H1 (cell line): ENCODE data around the gene GTF2A2. TPM values are rescaled to one million over a fixed set of nuclear protein-coding genes. Genes with fewer than 3 reads are reported as not detected.

Experiments
- CTCF ChIA-PET: fragments of 300-600 bp; sonication (Branson Sonifier 250); formaldehyde crosslinking; loops from one replicate; lab custom pipeline; 2021; ENCODE audit not compliant: partially characterized antibody; lab: Charles Lee
- POLR2A ChIA-PET: fragments of 300-600 bp; sonication (Branson Sonifier 250); formaldehyde crosslinking; loops from one replicate; lab custom pipeline; 2021; ENCODE audit warnings: inconsistent platforms; ENCODE audit not compliant: partially characterized antibody; lab: Charles Lee
- DNase-seq, 2 experiments: peaks; one replicate each; pipeline versions ENCODE4 v3.0.0 to v3.0.0-alpha.2; 2010 to 2022; ENCODE audit warnings: low spot score in 2 of 2, low read depth in 1 of 2, mixed read lengths in 1 of 2
- FAIRE-seq: peaks from 2 replicates; lab custom pipeline; 2011; peaks lifted over from hg19 to GRCh38; lab: Jason Lieb, UNC
- H2AFZ ChIP-seq: 2 replicates; pipeline ENCODE4 v1.8.1; 2012; ENCODE audit warnings: low read length, inconsistent platforms
- H2AK5ac ChIP-seq: 2 replicates; pipeline ENCODE4 v1.6.1; 2013; ENCODE audit warnings: low read depth, low read length
- H2BK120ac ChIP-seq: replicated peaks from 2 replicates; pipeline ENCODE3; 2013; ENCODE audit warnings: low read depth, low read length, inconsistent platforms
- H2BK12ac ChIP-seq: 2 replicates; pipeline ENCODE4 v1.6.1; 2013; ENCODE audit warnings: low read depth, low read length
- H2BK15ac ChIP-seq: 2 replicates; pipeline ENCODE4 v1.6.1; 2013; ENCODE audit warnings: low read length
- H2BK20ac ChIP-seq: 2 replicates; pipeline ENCODE4 v1.6.1; 2013; ENCODE audit warnings: low read length
- H2BK5ac ChIP-seq: 2 replicates; pipeline ENCODE4 v1.6.1; 2013; ENCODE audit warnings: low read depth, low read length
- H3K14ac ChIP-seq: 2 replicates; pipeline ENCODE4 v1.6.1; 2013; ENCODE audit warnings: inconsistent platforms; ENCODE audit not compliant: insufficient read length
- H3K18ac ChIP-seq: 2 replicates; pipeline ENCODE4 v1.6.1; 2013; ENCODE audit warnings: low read length; ENCODE audit errors: extremely low read depth
- H3K23ac ChIP-seq: 2 replicates; pipeline ENCODE4 v1.6.1; 2013; ENCODE audit warnings: inconsistent platforms; ENCODE audit not compliant: insufficient read length
- H3K23me2 ChIP-seq: 2 replicates; pipeline ENCODE4 v1.6.1; 2013; ENCODE audit warnings: low read depth, low read length
- H3K27ac ChIP-seq: 2 replicates; pipeline ENCODE4 v1.6.1; 2011; ENCODE audit warnings: low read depth, low read length, inconsistent platforms
- H3K27me3 ChIP-seq, 4 experiments: replicated peaks in 1 of 4; 1 replicate in 1 of 4; 2 replicates in 3 of 4; pipeline versions ENCODE4 v1.6.1 to v1.8.1; 2011 to 2013; ENCODE audit warnings: low read length in 3 of 4, mild to moderate bottlenecking in 3 of 4, inconsistent platforms in 2 of 4, mixed read lengths in 2 of 4, moderate library complexity in 1 of 4; ENCODE audit not compliant: control insufficient read depth in 3 of 4, insufficient read depth in 3 of 4; ENCODE audit errors: extremely low read depth in 1 of 4
- H3K36me3 ChIP-seq, 4 experiments: 2 replicates each; pipeline versions ENCODE4 v1.6.1 to v1.8.1; 2011 to 2013; ENCODE audit warnings: mild to moderate bottlenecking in 4 of 4, low read length in 3 of 4, moderate library complexity in 2 of 4, control low read depth in 1 of 4, inconsistent platforms in 1 of 4; ENCODE audit not compliant: insufficient read depth in 4 of 4, control insufficient read depth in 2 of 4
- H3K4ac ChIP-seq: replicated peaks from 2 replicates; pipeline ENCODE3; 2013; ENCODE audit warnings: low read length, low read depth, mixed read lengths, inconsistent platforms; ENCODE audit not compliant: insufficient read length
- H3K4me1 ChIP-seq, 4 experiments: replicated peaks in 1 of 4; 1 replicate in 1 of 4; 2 replicates in 3 of 4; pipeline versions ENCODE4 v1.6.1 to v1.8.1; 2011 to 2013; ENCODE audit warnings: low read length in 3 of 4, inconsistent platforms in 2 of 4, mixed read lengths in 1 of 4; ENCODE audit not compliant: insufficient read depth in 4 of 4, control insufficient read depth in 3 of 4
- H3K4me2 ChIP-seq, 2 experiments: 2 replicates each; pipeline versions ENCODE4 v1.6.1 to v1.8.1; 2011 to 2013; ENCODE audit warnings: low read depth in 2 of 2, low read length in 2 of 2, control low read depth in 1 of 2, inconsistent platforms in 1 of 2, mild to moderate bottlenecking in 1 of 2; ENCODE audit not compliant: insufficient read depth in 1 of 2
- H3K4me3 ChIP-seq, 4 experiments: fragments of 200-600, 300-600 bp in 1 of 4; sonication (generic), shearing (Covaris generic), sonication (Bioruptor Twin) in 1 of 4; 2 replicates each; pipeline versions ENCODE4 v1.5.1 to v1.8.1; 2011 to 2016; ENCODE audit warnings: low read length in 4 of 4, low read depth in 3 of 4, control low read depth in 2 of 4, inconsistent platforms in 2 of 4, mild to moderate bottlenecking in 2 of 4, mixed read lengths in 1 of 4, moderate library complexity in 1 of 4; ENCODE audit not compliant: insufficient read depth in 2 of 4; ENCODE audit errors: extremely low read depth in 1 of 4
- H3K56ac ChIP-seq: replicated peaks from 2 replicates; pipeline ENCODE3; 2013; ENCODE audit warnings: low read depth, mild to moderate bottlenecking, mixed read lengths, low read length, inconsistent platforms; ENCODE audit not compliant: insufficient read length
- H3K79me1 ChIP-seq: 2 replicates; pipeline ENCODE4 v1.6.1; 2013; ENCODE audit warnings: low read depth, low read length, control low read depth
- H3K79me2 ChIP-seq, 2 experiments: 2 replicates each; pipeline versions ENCODE4 v1.6.1 to v1.8.1; 2012 to 2013; ENCODE audit warnings: low read length in 2 of 2, mild to moderate bottlenecking in 2 of 2, inconsistent platforms in 1 of 2; ENCODE audit not compliant: insufficient read depth in 2 of 2, control insufficient read depth in 1 of 2
- H3K9ac ChIP-seq, 4 experiments: replicated peaks in 1 of 4; 1 replicate in 1 of 4; 2 replicates in 3 of 4; pipeline versions ENCODE4 v1.6.1 to v1.8.1; 2011 to 2013; ENCODE audit warnings: low read depth in 3 of 4, low read length in 3 of 4, control low read depth in 2 of 4, mild to moderate bottlenecking in 2 of 4, moderate library complexity in 2 of 4, inconsistent platforms in 1 of 4; ENCODE audit errors: extremely low read depth in 1 of 4
- H3K9me3 ChIP-seq, 2 experiments: 2 replicates each; pipeline versions ENCODE4 v1.6.1 to v1.8.1; 2012 to 2013; ENCODE audit warnings: mild to moderate bottlenecking in 2 of 2, moderate library complexity in 2 of 2, control low read depth in 1 of 2, inconsistent platforms in 1 of 2, low read depth in 1 of 2, low read length in 1 of 2, mixed read lengths in 1 of 2; ENCODE audit not compliant: insufficient read depth in 2 of 2
- H4K20me1 ChIP-seq, 2 experiments: replicated peaks in 1 of 2; 2 replicates each; pipeline versions ENCODE3 to v1.8.1; 2011 to 2013; ENCODE audit warnings: inconsistent platforms in 2 of 2, low read length in 2 of 2, mild to moderate bottlenecking in 1 of 2; ENCODE audit not compliant: insufficient read depth in 2 of 2, control insufficient read depth in 1 of 2
- H4K5ac ChIP-seq: 2 replicates; pipeline ENCODE4 v1.6.1; 2013; ENCODE audit warnings: low read length, low read depth, mixed read lengths, inconsistent platforms; ENCODE audit not compliant: insufficient read length
- H4K8ac ChIP-seq: 2 replicates; pipeline ENCODE4 v1.8.0; 2013; ENCODE audit warnings: mild to moderate bottlenecking, moderate library complexity, low read length, inconsistent platforms; ENCODE audit not compliant: insufficient read depth; ENCODE audit errors: extremely low read depth
- H4K91ac ChIP-seq: replicated peaks from 2 replicates; pipeline ENCODE3; 2013; ENCODE audit warnings: low read length, mixed read lengths, inconsistent platforms; ENCODE audit not compliant: insufficient read length
- CBX8 ChIP-seq: fragments of 300-800, 300-1000 bp; sonication (generic); IDR thresholded peaks from 2 replicates; pipeline ENCODE4 v1.7.1; 2016; ENCODE audit warnings: low read depth, low read length, borderline replicate concordance
- GABPA ChIP-seq: IDR thresholded peaks from 2 replicates; pipeline ENCODE4 v1.6.1; 2011; ENCODE audit warnings: mild to moderate bottlenecking, low read length, moderate library complexity, borderline replicate concordance; ENCODE audit not compliant: insufficient read depth
- JUN ChIP-seq: IDR thresholded peaks from 2 replicates; pipeline ENCODE4 v1.6.1; 2011; ENCODE audit warnings: low read depth, mild to moderate bottlenecking, improper control_type of control experiment, low read length
- JUND ChIP-seq: IDR thresholded peaks from 2 replicates; pipeline ENCODE4 v1.6.1; 2011; ENCODE audit warnings: mild to moderate bottlenecking, improper control_type of control experiment, low read length
- KDM4A ChIP-seq: IDR thresholded peaks from one replicate; pipeline ENCODE4 v1.7.1; 2012; ENCODE audit warnings: low read depth, mild to moderate bottlenecking, moderate library complexity, low read length, inconsistent platforms; ENCODE audit not compliant: severe bottlenecking
- NANOG ChIP-seq: IDR thresholded peaks from 2 replicates; pipeline ENCODE4 v1.6.1; 2011; ENCODE audit warnings: low read length, low read depth, mild to moderate bottlenecking, inconsistent platforms; ENCODE audit not compliant: insufficient read depth, poor library complexity, severe bottlenecking
- POU5F1 ChIP-seq: IDR thresholded peaks from 2 replicates; pipeline ENCODE4 v1.6.1; 2011; ENCODE audit warnings: low read depth, mild to moderate bottlenecking, low read length, moderate library complexity
- RBBP5 ChIP-seq: IDR thresholded peaks from 2 replicates; pipeline ENCODE4 v1.7.1; 2012; ENCODE audit warnings: low read depth, mild to moderate bottlenecking, inconsistent platforms, low read length, moderate library complexity, borderline replicate concordance
- RFX5 ChIP-seq: IDR thresholded peaks from 2 replicates; pipeline ENCODE4 v1.6.1; 2011; ENCODE audit warnings: low read depth, low read length, improper control_type of control experiment, borderline replicate concordance
- RNF2 ChIP-seq: fragments of 200-900, 300-1000 bp; sonication (generic); IDR thresholded peaks from 2 replicates; pipeline ENCODE4 v1.7.1; 2016; ENCODE audit warnings: borderline replicate concordance, low read depth, mild to moderate bottlenecking, antibody characterized with exemption, low read length; ENCODE audit not compliant: poor library complexity, severe bottlenecking; ENCODE audit errors: missing control alignments
- SUZ12 ChIP-seq: fragments of 200-600 bp; sonication (generic); IDR thresholded peaks from 2 replicates; pipeline ENCODE4 v1.6.1; 2012; ENCODE audit warnings: mild to moderate bottlenecking, inconsistent platforms, low read length, moderate library complexity, mixed read lengths
- TAF7 ChIP-seq: optimal IDR thresholded peaks from 2 replicates; pipeline ENCODE3; 2011; ENCODE audit warnings: low read depth, mild to moderate bottlenecking, inconsistent platforms, low read length, moderate library complexity, borderline replicate concordance
- WGBS, 2 experiments: shearing (Covaris generic) in 1 of 2; methylation state at CpG; one replicate each; pipeline versions ENCODE4 v1.1.6 to v1.1.7; 2013 to 2015; ENCODE audit warnings: low lambda C conversion rate in 2 of 2, mixed read lengths in 2 of 2, inconsistent platforms in 1 of 2, low coverage in 1 of 2, missing lambda C conversion rate in 1 of 2; ENCODE audit not compliant: insufficient replicate concordance in 2 of 2, insufficient coverage in 1 of 2, insufficient read length in 1 of 2; ENCODE audit errors: extremely low coverage in 1 of 2, missing lambda C conversion rate in 1 of 2; 5-methylcytosine and 5-hydroxymethylcytosine counted together
- polyA plus RNA-seq, 7 experiments: library from polyadenylated mRNA; depleted of rRNA in 3 of 7; stranded (reverse) in 5 of 7; unstranded in 2 of 7; fragments of >200 nt in 5 of 7; fragments of 200-250 nt in 2 of 7; gene quantifications; 1 replicate in 5 of 7; 2 replicates in 1 of 7; 4 replicates in 1 of 7; pipeline versions ENCODE4 v1.2.1 to v1.2.3, GENCODE V29; 2011 to 2013; ENCODE audit warnings: missing spikeins in 2 of 7, mixed read lengths in 2 of 7
- total RNA-seq: library from RNA; stranded (reverse); fragmentation: NEBNext Ultra II Directional; extraction: Animal tissue kit (Norgen Biotek cat#: 25700); gene quantifications from 2 replicates; pipeline ENCODE4 v1.2.1, GENCODE V29; 2021

GTF2A2 gene
- total and polyA plus RNA-seq, 2 of the 8 experiments (the other 6 are each of a cell fraction or from before 2014, with no cell fraction given), result 52.2 to 161 TPM

GRCh38 chr15:59644756-59645155 lies 12.6 kb downstream of the GTF2A2 start:
- Histone ChIP-seq H3K4me1 (no peaks in the 10 kb centered on the region), H3K27me3 (no peaks in the 10 kb centered on the region), H2AK5ac (no peak overlapping the region), H3K18ac (no peak overlapping the region), H4K91ac (no peak overlapping the region), H3K27ac (no peak overlapping the region), H4K8ac (no peak overlapping the region), H3K79me2 (no peaks in the 10 kb centered on the region), H4K20me1 (peaks cover 0 to 3% of the 10 kb centered on the region in 2 experiments), H3K79me1 (no peaks in the 10 kb centered on the region), H3K23me2 (no peaks in the 10 kb centered on the region), H3K4me2 (no peak overlapping the region), H3K4me3 (no peak overlapping the region), H3K56ac (no peak overlapping the region), H3K4ac (no peak overlapping the region), H2BK5ac (no peak overlapping the region), H3K36me3 (peaks cover 0 to 45% (median 13%) of the 10 kb centered on the region in 4 experiments; a peak in 5 of 8 replicates), H3K14ac (no peak overlapping the region), H2BK12ac (no peak overlapping the region), H2BK15ac (no peak overlapping the region), H2BK20ac (no peak overlapping the region), H3K9me3 (no peaks in the 10 kb centered on the region), H4K5ac (no peak overlapping the region), H3K23ac (no peak overlapping the region), H2BK120ac (no peak overlapping the region), H2AFZ (no peak overlapping the region), H3K9ac (no peak overlapping the region)
- no peak for TF ChIP-seq CBX8
- no peak for TF ChIP-seq SUZ12
- TF ChIP-seq RNF2, result no peak
- no peak for TF ChIP-seq JUN
- TF ChIP-seq TAF7, result no peak
- TF ChIP-seq KDM4A, result no peak
- TF ChIP-seq NANOG, result no peak
- TF ChIP-seq POU5F1, result no peak
- no peak for TF ChIP-seq RBBP5
- no peak for TF ChIP-seq GABPA
- TF ChIP-seq JUND, result no peak
- TF ChIP-seq RFX5, result no peak
- DNase-seq (no peak), FAIRE-seq (no peak)
- 87% methylated on average over 4 of the region's 4 CpGs; no CpG with 5 or more reads in 1 of the 2 experiments for WGBS, 2 experiments
- POLR2A ChIA-PET, result interaction anchor here (1.6 kb wide), 1 partner anchor 13 kb away, joined by 4 read pairs; the partner anchor contains the start of gene GTF2A2
- CTCF ChIA-PET, result interaction anchor here (2.8 to 3.9 kb wide), 2 partner anchors 11 to 112 kb away, joined by 9 to 22 read pairs; no protein-coding TSS in a partner anchor
